IMR-90 (cell line): ENCODE results near the gene ILRUN. TPM values are rescaled to one million over a fixed set of nuclear protein-coding genes. Genes with fewer than 3 reads are reported as not detected.

Experiments used
- ATAC-seq: fragments of 200-7000 bp; cut with Tn5 transposase; 2 replicates; pipeline ENCODE4 v1.9.1; 2020; ENCODE audit warnings: low read depth, mild to moderate bottlenecking, moderate library complexity
- BruUV-seq: library from RNA; stranded (reverse); fragments of 400-500 nt; replicated peaks from 2 replicates; lab custom pipeline; 2021; lab: Mats Ljungman, UMichigan
- CTCF ChIA-PET: fragments of 300-600 bp; formaldehyde crosslinking; extraction: SDS; loops from one replicate; lab custom pipeline; 2021; ENCODE audit warnings: antibody characterized with exemption; lab: Yijun Ruan, JAX
- POLR2A ChIA-PET: fragments of 300-600 bp; sonication (Branson Sonifier 250); formaldehyde crosslinking; loops from one replicate; lab custom pipeline; 2022; ENCODE audit warnings: antibody characterized with exemption; ENCODE audit not compliant: unreplicated experiment; lab: Charles Lee
- DNase-seq: peaks from one replicate; pipeline ENCODE4 v3.0.0; 2013
- H2AFZ ChIP-seq: replicated peaks from 2 replicates; pipeline ENCODE3; 2013; ENCODE audit warnings: low read length, mild to moderate bottlenecking; ENCODE audit not compliant: poor library complexity
- H2AK5ac ChIP-seq: 2 replicates; pipeline ENCODE4 v1.6.1; 2013; ENCODE audit warnings: low read depth, low read length, inconsistent platforms
- H2AK9ac ChIP-seq: replicated peaks from 2 replicates; pipeline ENCODE3; 2013; ENCODE audit warnings: mild to moderate bottlenecking, low read depth, low read length, moderate library complexity; ENCODE audit not compliant: poor library complexity
- H2BK120ac ChIP-seq: 2 replicates; pipeline ENCODE4 v1.6.1; 2013; ENCODE audit warnings: low read depth, low read length, inconsistent platforms
- H2BK15ac ChIP-seq: 3 replicates; pipeline ENCODE4 v1.6.1; 2013; ENCODE audit warnings: low read depth, low read length, inconsistent platforms
- H2BK20ac ChIP-seq: 2 replicates; pipeline ENCODE4 v1.6.1; 2013; ENCODE audit warnings: low read depth, mild to moderate bottlenecking, inconsistent platforms, low read length, moderate library complexity
- H2BK5ac ChIP-seq: 2 replicates; pipeline ENCODE4 v1.6.1; 2013; ENCODE audit warnings: mild to moderate bottlenecking, low read depth, low read length, inconsistent platforms; ENCODE audit not compliant: poor library complexity, severe bottlenecking
- H3K14ac ChIP-seq: replicated peaks from 2 replicates; pipeline ENCODE4 v1.6.1; 2013; ENCODE audit warnings: low read depth, low read length, inconsistent platforms
- H3K18ac ChIP-seq: 2 replicates; pipeline ENCODE4 v1.6.1; 2013; ENCODE audit warnings: low read depth, low read length, control low read depth
- H3K23ac ChIP-seq: 2 replicates; pipeline ENCODE4 v1.6.1; 2013; ENCODE audit warnings: low read depth, low read length, inconsistent platforms
- H3K27ac ChIP-seq: 2 replicates; pipeline ENCODE4 v1.5.1; 2013; ENCODE audit warnings: mild to moderate bottlenecking, control low read depth, low read length; ENCODE audit not compliant: insufficient read depth
- H3K27me3 ChIP-seq: 2 replicates; pipeline ENCODE4 v1.6.1; 2013; ENCODE audit warnings: low read length; ENCODE audit not compliant: control insufficient read depth, insufficient read depth
- H3K36me3 ChIP-seq: 2 replicates; pipeline ENCODE4 v1.6.1; 2013; ENCODE audit warnings: low read length, mixed read lengths; ENCODE audit not compliant: control insufficient read depth, insufficient read depth
- H3K4ac ChIP-seq: 2 replicates; pipeline ENCODE4 v1.6.1; 2013; ENCODE audit warnings: low read depth, low read length, inconsistent platforms
- H3K4me1 ChIP-seq: 2 replicates; pipeline ENCODE4 v1.6.1; 2013; ENCODE audit warnings: low read length, mixed read lengths; ENCODE audit not compliant: control insufficient read depth, insufficient read depth
- H3K4me2 ChIP-seq: 2 replicates; pipeline ENCODE4 v1.6.1; 2013; ENCODE audit warnings: low read depth, mild to moderate bottlenecking, control low read depth, low read length, moderate library complexity
- H3K4me3 ChIP-seq: 2 replicates; pipeline ENCODE4 v1.5.1; 2013; ENCODE audit warnings: low read depth, mild to moderate bottlenecking, control low read depth, low read length, moderate library complexity; ENCODE audit not compliant: insufficient read depth
- H3K56ac ChIP-seq: 2 replicates; pipeline ENCODE4 v1.6.1; 2013; ENCODE audit warnings: low read length, inconsistent platforms; ENCODE audit not compliant: insufficient read depth; ENCODE audit errors: extremely low read depth
- H3K79me1 ChIP-seq, 2 experiments: 2 replicates each; pipeline ENCODE4 v1.6.1; 2013; ENCODE audit warnings: low read length in 2 of 2, inconsistent platforms in 1 of 2, low read depth in 1 of 2
- H3K9ac ChIP-seq: 2 replicates; pipeline ENCODE4 v1.6.1; 2013; ENCODE audit warnings: low read depth, low read length, control low read depth
- H3K9me1 ChIP-seq: 2 replicates; pipeline ENCODE4 v1.6.1; 2013; ENCODE audit warnings: low read length, inconsistent platforms; ENCODE audit not compliant: insufficient read depth
- H3K9me3 ChIP-seq: 2 replicates; pipeline ENCODE4 v1.6.1; 2013; ENCODE audit warnings: low read length; ENCODE audit not compliant: control insufficient read depth, insufficient read depth
- H4K20me1 ChIP-seq: 2 replicates; pipeline ENCODE4 v1.6.1; 2013; ENCODE audit warnings: low read length, inconsistent platforms; ENCODE audit not compliant: insufficient read depth
- H4K5ac ChIP-seq: 2 replicates; pipeline ENCODE4 v1.6.1; 2013; ENCODE audit warnings: mild to moderate bottlenecking, low read depth, low read length, control low read depth
- H4K8ac ChIP-seq, 2 experiments: 2 replicates each; pipeline ENCODE4 v1.6.1; 2013; ENCODE audit warnings: low read depth in 2 of 2, low read length in 2 of 2, control low read depth in 1 of 2, inconsistent platforms in 1 of 2
- H4K91ac ChIP-seq: 2 replicates; pipeline ENCODE4 v1.6.1; 2013; ENCODE audit warnings: low read depth, low read length, inconsistent platforms; ENCODE audit not compliant: insufficient read depth
- BHLHE40 ChIP-seq: fragments of 150-350 bp; IDR thresholded peaks from 2 replicates; pipeline ENCODE4 v1.6.1; 2016; ENCODE audit warnings: mild to moderate bottlenecking, low read depth, low read length
- CHD1 ChIP-seq: IDR thresholded peaks from 2 replicates; pipeline ENCODE4 v1.6.1; 2012; ENCODE audit warnings: low read depth, low read length, improper control_type of control experiment
- CTCF ChIP-seq: conservative IDR thresholded peaks from 2 replicates; pipeline ENCODE4 v1.5.1; 2012; ENCODE audit warnings: mild to moderate bottlenecking, low read depth, low read length, improper control_type of control experiment
- ELK1 ChIP-seq: fragments of 150-350 bp; IDR thresholded peaks from 2 replicates; pipeline ENCODE4 v1.6.1; 2016; ENCODE audit warnings: low read depth, mild to moderate bottlenecking, low read length, moderate library complexity, borderline replicate concordance
- FOS ChIP-seq: fragments of 150-350 bp; IDR thresholded peaks from 2 replicates; pipeline ENCODE4 v1.6.1; 2016; ENCODE audit warnings: low read depth, low read length
- MAFK ChIP-seq: IDR thresholded peaks from 2 replicates; pipeline ENCODE4 v1.6.1; 2012; ENCODE audit warnings: low read depth, low read length, improper control_type of control experiment
- MXI1 ChIP-seq: IDR thresholded peaks from 2 replicates; pipeline ENCODE4 v1.6.1; 2012; ENCODE audit warnings: low read depth, mild to moderate bottlenecking, low read length, moderate library complexity, borderline replicate concordance
- NFE2L2 ChIP-seq: fragments of 150-350 bp; IDR thresholded peaks from 2 replicates; pipeline ENCODE4 v1.6.1; 2016; ENCODE audit warnings: low read depth, mild to moderate bottlenecking, low read length
- POLR2A ChIP-seq: IDR thresholded peaks from 2 replicates; pipeline ENCODE4 v1.6.1; 2012; ENCODE audit warnings: mild to moderate bottlenecking, low read depth, low read length
- RAD21 ChIP-seq: IDR thresholded peaks from 2 replicates; pipeline ENCODE4 v1.6.1; 2012; ENCODE audit warnings: low read length, improper control_type of control experiment
- RFX5 ChIP-seq: IDR thresholded peaks from 2 replicates; pipeline ENCODE4 v1.8.0; 2012; ENCODE audit warnings: low read depth, mild to moderate bottlenecking, low read length, moderate library complexity
- SMC3 ChIP-seq: fragments of 150-350 bp; IDR thresholded peaks from 2 replicates; pipeline ENCODE4 v1.6.1; 2016; ENCODE audit warnings: low read depth, mild to moderate bottlenecking, antibody characterized with exemption, low read length, moderate library complexity
- USF2 ChIP-seq: fragments of 150-350 bp; IDR thresholded peaks from 2 replicates; pipeline ENCODE4 v1.6.1; 2017; ENCODE audit warnings: mild to moderate bottlenecking, antibody characterized with exemption, low read length, low read depth
- WGBS, 2 experiments: methylation state at CpG; one replicate each; pipeline versions ENCODE4 v1.1.5 to v1.1.7; 2013; ENCODE audit warnings: missing lambda C conversion rate in 2 of 2; ENCODE audit not compliant: insufficient read length in 1 of 2; ENCODE audit errors: extremely low coverage in 2 of 2; 5-methylcytosine and 5-hydroxymethylcytosine counted together
- dilution Hi-C: fragments of 300-500 bp; cut with HindIII; formaldehyde crosslinking; loops from one replicate; pipeline ENCODE4 v1.14.3; 2018; ENCODE audit warnings: low sequenced_read_pairs; ENCODE audit not compliant: unreplicated experiment
- in situ Hi-C: fragments of 300-500 bp; cut with MboI; formaldehyde crosslinking; loops from 3 replicates; pipeline ENCODE4 v1.14.3; 2019; ENCODE audit warnings: low sequenced_read_pairs, inconsistent platforms, mixed read lengths
- intact Hi-C: fragments of 100-400 bp; cut with micrococcal nuclease; formaldehyde crosslinking; loops from 2 replicates; pipeline ENCODE4 v1.10.0; 2022
- polyA plus RNA-seq, 3 experiments: library from polyadenylated mRNA; depleted of rRNA; stranded (reverse); fragments of >200 nt; gene quantifications; 2 replicates each; pipeline ENCODE4 v1.2.3, GENCODE V29; 2012; ENCODE audit warnings: low replicate concordance in 1 of 3
- total RNA-seq: library from RNA; depleted of rRNA; stranded (reverse); fragments of >200 nt; gene quantifications from 2 replicates; pipeline ENCODE4 v1.2.3, GENCODE V29; 2012

The ILRUN gene
- total and polyA plus RNA-seq, 2 of the 4 experiments (the other 2 are of a cell fraction), result 25.4 to 29.9 TPM

- DNase-seq, result no peak
- Histone ChIP-seq H3K27ac (no peak overlapping the region), H3K56ac (no peak overlapping the region), H2AK9ac (no peak overlapping the region), H3K36me3 (no peaks in the 10 kb centered on the region), H2BK120ac (no peak overlapping the region), H2BK15ac (no peak overlapping the region), H2AK5ac (no peak overlapping the region), H4K8ac (no peak overlapping the region), H4K20me1 (peaks cover 15% of the 10 kb centered on the region), H3K79me1 (peaks cover 36 to 67% of the 10 kb centered on the region in 2 experiments), H2BK20ac (no peak overlapping the region), H3K27me3 (no peaks in the 10 kb centered on the region), H3K4me2 (no peak overlapping the region), H3K23ac (no peak overlapping the region), H3K4me3 (no peak overlapping the region), H4K91ac (no peak overlapping the region), H2AFZ (no peak overlapping the region), H3K14ac (no peak overlapping the region), H4K5ac (no peak overlapping the region), H3K18ac (no peak overlapping the region), H3K9ac (no peak overlapping the region), H3K9me3 (no peaks in the 10 kb centered on the region), H2BK5ac (no peak overlapping the region), H3K4me1 (peaks cover 18% of the 10 kb centered on the region), H3K9me1 (peaks cover 7% of the 10 kb centered on the region), H3K4ac (no peak overlapping the region)
- no CpG with 5 or more reads among the region's 5 CpGs for WGBS, 2 experiments
- dilution Hi-C loops, result no loop called here
- no peak for ATAC-seq
- no TSS peak for BruUV-seq
- TF ChIP-seq ELK1, result no peak
- TF ChIP-seq BHLHE40, result no peak
- TF ChIP-seq POLR2A, result no peak
- TF ChIP-seq USF2, result no peak
- TF ChIP-seq RAD21, result no peak
- TF ChIP-seq FOS, result no peak
- TF ChIP-seq MXI1, result no peak
- no peak for TF ChIP-seq CHD1
- TF ChIP-seq NFE2L2, result no peak
- TF ChIP-seq CTCF, result no peak
- no peak for TF ChIP-seq RFX5
- TF ChIP-seq SMC3, result no peak
- TF ChIP-seq MAFK, result no peak
- in situ Hi-C loops, result no loop called here
- ChIA-PET POLR2A (no interaction called here), CTCF (no interaction called here)
- intact Hi-C loops, result no loop called here
These were observed 22.3 kb downstream of the ILRUN start for GRCh38 chr6:34674268-34674639.
